ENCODE data around the gene GNB5. TPM values are rescaled to one million over a fixed set of nuclear protein-coding genes. Genes with fewer than 3 reads are reported as not detected.

Gene GNB5
- total RNA-seq, 1 experiment from 2014 or later = 58.7 TPM

GRCh38 chr15:52132066-52132465, 59.1 kb downstream of the GNB5 start:
- BruUV-seq (replicated peaks) = no TSS peak
- Histone ChIP-seq H3K36me3 (ENCODE audit: control insufficient read depth, insufficient read depth, low read length) (no peaks in the 10 kb centered on the region), H3K4me3 (ENCODE audit: low read depth in 2 of 2, low read length in 2 of 2) (no peak overlapping the region), H3K27ac (ENCODE audit: low read length) (no peak overlapping the region), H3K4me1 (ENCODE audit: control insufficient read depth, insufficient read depth, low read length) (no peaks in the 10 kb centered on the region), H3K27me3 (ENCODE audit: control insufficient read depth, insufficient read depth, low read length) (no peaks in the 10 kb centered on the region), H3K9me3 (ENCODE audit: control insufficient read depth, insufficient read depth, low read depth, low read length) (no peaks in the 10 kb centered on the region)
- intact Hi-C loops (cut with micrococcal nuclease; ENCODE audit: unreplicated experiment) (no loop called here), in situ Hi-C loops (cut with HindIII; ENCODE audit: low pct_unique_long_range_greater_than_20kb, low sequenced_read_pairs) (no loop called here)
- DNase-seq (ENCODE audit: low read depth, low spot score) = no peak
- POLR2A ChIA-PET = no interaction called here
- no peak for ATAC-seq
- TF ChIP-seq SIN3A (IDR thresholded peaks at IDR 0.05; ENCODE audit: borderline replicate concordance, insufficient read depth, low read depth, low read length) (no peak), POLR2AphosphoS5 (IDR thresholded peaks at IDR 0.05; ENCODE audit: low read depth, low read length) (no peak), TCF7L2 (IDR thresholded peaks at IDR 0.05; ENCODE audit: low read depth, low read length) (no peak), REST (IDR thresholded peaks at IDR 0.05; ENCODE audit: insufficient read depth in 1 of 2, low read depth in 2 of 2, low read length in 1 of 2) (no peak), CTCF (IDR thresholded peaks at IDR 0.05) (no peak)
- CTCF ChIA-PET = no interaction called here

- Histone ChIP-seq H3K4me3 (ENCODE audit: low read depth in 2 of 2, low read length in 2 of 2) (no peak overlapping the region), H3K9me3 (ENCODE audit: control insufficient read depth, insufficient read depth, low read depth, low read length) (no peaks in the 10 kb centered on the region), H3K36me3 (ENCODE audit: control insufficient read depth, insufficient read depth, low read length) (no peaks in the 10 kb centered on the region), H3K27ac (ENCODE audit: low read length) (no peak overlapping the region), H3K4me1 (ENCODE audit: control insufficient read depth, insufficient read depth, low read length) (no peaks in the 10 kb centered on the region), H3K27me3 (ENCODE audit: control insufficient read depth, insufficient read depth, low read length) (no peaks in the 10 kb centered on the region)
- ATAC-seq (no peak), DNase-seq (ENCODE audit: low read depth, low spot score) (no peak)
- intact Hi-C loops (cut with micrococcal nuclease; ENCODE audit: unreplicated experiment) (no loop called here), in situ Hi-C loops (cut with HindIII; ENCODE audit: low pct_unique_long_range_greater_than_20kb, low sequenced_read_pairs) (no loop called here)
- POLR2A ChIA-PET = no interaction called here
- CTCF ChIA-PET = no interaction called here
- no TSS peak for BruUV-seq (replicated peaks)
- TF ChIP-seq SIN3A (IDR thresholded peaks at IDR 0.05; ENCODE audit: borderline replicate concordance, insufficient read depth, low read depth, low read length) (no peak), TCF7L2 (IDR thresholded peaks at IDR 0.05; ENCODE audit: low read depth, low read length) (no peak), REST (IDR thresholded peaks at IDR 0.05; ENCODE audit: insufficient read depth in 1 of 2, low read depth in 2 of 2, low read length in 1 of 2) (no peak), POLR2AphosphoS5 (IDR thresholded peaks at IDR 0.05; ENCODE audit: low read depth, low read length) (no peak), CTCF (IDR thresholded peaks at IDR 0.05) (no peak)
Observed at GRCh38 chr15:52128568-52128967, 62.6 kb downstream of the GNB5 start.

Measured in Panc1 (cell line).